SK-N-SH (cell line): ENCODE data around the gene SHISAL1.

Source experiments
- MAX ChIP-seq: IDR thresholded peaks from 2 replicates; pipeline ENCODE4 v1.4.0; 2012; ENCODE audit warnings: low read depth
- TEAD4 ChIP-seq: IDR thresholded peaks from 2 replicates; pipeline ENCODE4 v1.4.0; 2012; ENCODE audit warnings: mild to moderate bottlenecking, borderline replicate concordance; ENCODE audit not compliant: insufficient read depth
- TF ChIP-seq, protein P1 (sequence below): fragments of 200-600 bp; sonication (generic); IDR thresholded peaks from 2 replicates; pipeline ENCODE4 v1.6.1; 2017; ENCODE audit warnings: antibody characterized with exemption, mild to moderate bottlenecking, moderate library complexity

- TF ChIP-seq, protein P1, sequence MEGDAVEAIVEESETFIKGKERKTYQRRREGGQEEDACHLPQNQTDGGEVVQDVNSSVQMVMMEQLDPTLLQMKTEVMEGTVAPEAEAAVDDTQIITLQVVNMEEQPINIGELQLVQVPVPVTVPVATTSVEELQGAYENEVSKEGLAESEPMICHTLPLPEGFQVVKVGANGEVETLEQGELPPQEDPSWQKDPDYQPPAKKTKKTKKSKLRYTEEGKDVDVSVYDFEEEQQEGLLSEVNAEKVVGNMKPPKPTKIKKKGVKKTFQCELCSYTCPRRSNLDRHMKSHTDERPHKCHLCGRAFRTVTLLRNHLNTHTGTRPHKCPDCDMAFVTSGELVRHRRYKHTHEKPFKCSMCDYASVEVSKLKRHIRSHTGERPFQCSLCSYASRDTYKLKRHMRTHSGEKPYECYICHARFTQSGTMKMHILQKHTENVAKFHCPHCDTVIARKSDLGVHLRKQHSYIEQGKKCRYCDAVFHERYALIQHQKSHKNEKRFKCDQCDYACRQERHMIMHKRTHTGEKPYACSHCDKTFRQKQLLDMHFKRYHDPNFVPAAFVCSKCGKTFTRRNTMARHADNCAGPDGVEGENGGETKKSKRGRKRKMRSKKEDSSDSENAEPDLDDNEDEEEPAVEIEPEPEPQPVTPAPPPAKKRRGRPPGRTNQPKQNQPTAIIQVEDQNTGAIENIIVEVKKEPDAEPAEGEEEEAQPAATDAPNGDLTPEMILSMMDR: no peak
- TF ChIP-seq MAX: no peak
- no peak for TF ChIP-seq TEAD4
Observed at GRCh38 chr22:44314425-44315067, 1.8 kb upstream of the SHISAL1 start.
